ENCODE data around the gene MED8.

The MED8 gene

GRCh38 chr1:43389326-43390313 lies at the start of gene MED8, which contains the start of gene SZT2:
Gene MED8 (minus strand): TSS chr1:43389800. CDS start chr1:43389764, 36 bp downstream.
Gene SZT2 (plus strand): TSS chr1:43389899. CDS start chr1:43389969, 70 bp downstream.
- peak; percentile 66 to 98 (median 91) for DNase-seq

- no peak for DNase-seq
Observed at GRCh38 chr1:43438953-43439581, 49.5 kb upstream of the MED8 start.

GRCh38 chr1:43438576-43438952 lies 49.0 kb upstream of the MED8 start:
- no peak for DNase-seq

- DNase-seq: no peak
Observed at GRCh38 chr1:43438006-43438405, 48.4 kb upstream of the MED8 start.

- no peak for DNase-seq
Observed at GRCh38 chr1:43437031-43437973, 47.7 kb upstream of the MED8 start.

- no peak for DNase-seq
Observed at GRCh38 chr1:43436371-43436770, 46.8 kb upstream of the MED8 start.

GRCh38 chr1:43435146-43436145 lies 45.8 kb upstream of the MED8 start:
- peak in 4 of 51 donors; percentile 7 to 20 (median 10) for DNase-seq

GRCh38 chr1:43434256-43434655 lies 44.7 kb upstream of the MED8 start:
- no peak for DNase-seq

GRCh38 chr1:43432907-43433306 lies 43.3 kb upstream of the MED8 start:
- DNase-seq: no peak

GRCh38 chr1:43432171-43432860 lies 42.7 kb upstream of the MED8 start:
- DNase-seq: no peak

- DNase-seq: no peak
Observed at GRCh38 chr1:43431676-43432075, 42.1 kb upstream of the MED8 start.

- no peak for DNase-seq
Observed at GRCh38 chr1:43430831-43431230, 41.2 kb upstream of the MED8 start.

GRCh38 chr1:43427941-43428340 lies 38.3 kb upstream of the MED8 start:
- DNase-seq: no peak

- no peak for DNase-seq
Observed at GRCh38 chr1:43427524-43427923, 37.9 kb upstream of the MED8 start.

GRCh38 chr1:43426221-43426620 lies 36.6 kb upstream of the MED8 start:
- no peak for DNase-seq

- no peak for DNase-seq
Observed at GRCh38 chr1:43425045-43425444, 35.4 kb upstream of the MED8 start.

- DNase-seq: no peak
Observed at GRCh38 chr1:43423672-43424550, 34.3 kb upstream of the MED8 start.

GRCh38 chr1:43422995-43423671 lies 33.5 kb upstream of the MED8 start:
- DNase-seq: no peak

All from hypothalamus (tissue), 51 donors.